HG03280 (cell line): ENCODE data around the gene AREL1.

ENCODE experiments used
- ATAC-seq: cut with Tn5 transposase; IDR thresholded peaks from one replicate; pipeline ENCODE4 v1.9.1; 2021; ENCODE audit warnings: mild to moderate bottlenecking, moderate library complexity; ENCODE audit not compliant: unreplicated experiment

AREL1 gene

DNA sequence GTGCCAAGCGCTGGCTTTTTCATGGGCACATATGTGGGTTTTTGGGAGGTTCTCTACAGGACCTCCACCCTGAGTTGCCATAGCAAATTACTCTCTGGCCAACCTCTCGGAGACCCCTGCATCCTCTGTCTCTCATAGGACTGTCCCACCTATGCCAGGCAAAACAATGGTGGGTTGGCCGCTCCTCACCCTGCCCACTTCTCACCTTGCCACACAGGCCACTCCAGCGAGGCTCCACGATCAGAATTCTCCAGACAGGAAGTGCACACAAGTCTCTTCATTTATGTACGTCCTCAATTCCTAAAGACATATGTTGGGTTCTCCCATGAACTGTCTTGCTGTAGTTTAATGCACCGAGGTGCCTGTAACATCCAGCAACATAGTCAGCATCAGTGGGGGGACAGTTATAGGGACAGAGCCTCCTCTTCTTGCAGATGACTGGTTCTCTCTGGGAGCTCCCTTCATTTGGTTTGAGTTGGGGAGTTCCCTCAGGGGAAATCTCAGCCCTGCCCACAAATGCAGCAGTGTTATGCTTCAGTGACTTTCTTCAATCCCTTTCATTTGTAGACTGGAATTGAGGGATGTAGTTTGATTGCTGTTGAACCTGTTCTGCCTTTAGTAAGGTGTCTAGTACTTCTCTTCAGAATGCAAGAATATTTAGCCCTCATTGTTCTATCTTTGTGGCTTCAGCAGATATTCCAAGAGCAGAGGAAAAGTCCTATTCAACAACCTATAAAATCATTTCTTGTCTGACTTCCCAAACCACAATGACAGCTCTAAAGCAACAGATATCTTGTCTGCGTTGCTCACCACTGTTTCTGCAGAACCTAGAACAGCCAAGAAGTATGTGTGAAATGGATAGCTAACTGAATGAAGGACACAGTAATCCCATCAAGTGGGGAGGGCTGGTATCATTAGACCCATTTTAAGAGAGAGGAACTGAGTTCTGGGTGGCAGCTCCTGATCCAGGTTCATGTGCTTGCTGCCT lies 98.1 kb downstream of the AREL1 start:
- no peak for ATAC-seq

DNA sequence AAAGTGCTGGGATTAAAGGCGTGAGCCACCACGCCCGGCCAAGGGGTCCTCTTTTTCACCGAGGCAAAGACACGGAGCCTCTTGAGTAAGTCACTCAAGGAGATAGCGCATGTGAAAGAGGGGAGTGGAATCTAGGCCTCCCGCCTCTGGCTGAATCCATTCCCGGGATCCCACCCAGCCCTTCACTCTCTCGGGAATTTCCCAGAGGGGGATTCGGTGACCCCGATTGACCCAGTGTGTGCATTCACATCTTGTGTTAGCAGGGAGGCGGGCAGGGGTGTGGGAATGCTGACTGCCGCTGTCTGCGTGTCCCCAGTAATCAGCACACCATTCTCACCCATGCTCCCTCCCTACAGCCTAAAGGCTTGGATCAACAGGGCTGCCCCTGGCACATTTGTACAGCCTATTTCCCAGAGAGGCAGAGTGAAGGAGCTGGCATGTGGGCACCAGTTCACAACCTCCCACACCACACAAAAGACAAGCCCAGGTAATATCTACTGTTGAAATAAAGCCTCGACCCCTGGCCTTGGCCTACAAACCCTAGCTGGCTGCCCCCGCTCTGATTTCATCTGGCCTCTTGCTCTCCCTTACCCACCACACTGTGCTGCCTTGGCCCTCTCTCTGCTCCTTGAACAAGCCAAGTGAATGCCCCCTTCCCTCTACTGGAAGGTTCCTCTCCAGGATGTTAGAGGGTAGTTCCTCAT lies 99.5 kb downstream of the AREL1 start:
- ATAC-seq: no peak

DNA sequence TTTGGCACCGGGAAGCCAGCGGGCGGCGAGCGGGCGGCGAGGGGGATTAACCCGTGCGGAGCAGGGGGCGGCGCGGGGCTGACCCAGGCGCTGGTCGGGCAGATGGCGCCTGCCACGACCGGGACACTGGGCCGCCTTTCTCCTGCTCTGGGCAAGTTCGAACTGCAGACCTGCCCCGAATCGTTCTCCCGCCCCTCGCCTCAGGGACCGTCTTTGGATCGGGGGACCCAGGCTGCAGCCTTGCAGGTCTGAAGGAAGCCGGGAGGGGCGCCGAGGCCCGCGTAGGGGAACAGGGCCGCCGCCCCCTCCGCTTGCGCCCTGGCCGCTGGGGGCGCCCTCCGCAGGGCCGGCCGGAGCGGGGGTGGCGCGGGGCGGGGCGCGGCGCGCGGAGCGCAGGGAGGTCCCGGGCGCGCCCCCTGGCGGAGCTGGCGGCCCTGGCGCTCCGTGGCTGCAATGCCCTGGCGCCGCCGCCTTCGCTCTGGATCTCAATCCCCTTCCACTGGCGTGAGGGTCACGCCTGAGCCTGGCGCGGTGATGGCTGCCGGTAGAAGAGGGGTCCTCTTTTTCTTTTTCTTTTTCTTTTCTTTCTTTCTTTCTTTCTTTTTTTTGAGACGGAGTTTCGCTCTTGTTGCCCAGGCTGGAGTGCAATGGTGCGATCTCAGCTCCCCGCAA lies 100.4 kb downstream of the AREL1 start:
- peak; percentile 72 for ATAC-seq

DNA sequence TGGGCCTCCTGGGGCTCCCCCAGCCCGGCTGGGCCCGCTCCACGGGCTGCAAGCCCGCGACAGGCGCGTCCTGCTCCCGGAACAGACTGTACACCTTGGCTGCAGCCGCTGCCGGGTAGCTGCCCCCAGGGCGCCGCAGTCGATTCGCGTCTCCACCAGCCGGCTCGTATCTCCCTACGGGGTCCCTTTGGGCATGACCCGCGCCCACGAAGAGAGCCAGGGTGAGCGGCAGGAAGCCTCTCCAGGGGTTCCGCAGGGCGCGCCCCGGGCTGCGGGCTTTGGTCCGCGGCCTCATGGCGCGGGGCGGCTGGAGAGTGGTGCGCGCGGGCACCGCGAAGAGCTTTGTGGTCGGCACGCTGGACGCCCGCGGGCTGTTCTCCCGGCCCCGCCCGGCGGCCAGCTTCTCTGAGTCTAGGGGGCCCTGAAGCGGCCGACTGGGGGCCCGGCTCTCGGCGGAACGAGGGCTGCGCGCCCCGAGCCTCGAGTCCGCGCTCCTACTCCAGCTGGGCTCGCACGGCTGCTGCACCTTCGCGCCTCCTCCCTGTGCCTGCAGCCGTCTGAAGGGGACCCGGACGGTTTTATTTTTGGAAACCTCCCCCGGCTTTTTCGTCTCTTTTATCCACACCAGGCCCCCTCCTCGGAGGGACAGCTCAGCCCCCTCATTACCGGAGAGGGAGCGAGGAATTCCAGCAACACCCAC lies 101.1 kb downstream of the AREL1 start, which contains the start of gene LTBP2:
TSS of gene LTBP2 (minus strand) at position 588 of the 700 bp plus-strand sequence. CDS start at position 295, 293 bp downstream.
- ATAC-seq: no peak
